HTR-8/SVneo (cell line): ENCODE data around the gene AARS1.
"Not testable (repeated sequence)": the region's sequence is repeated elsewhere in the genome, so short reads cannot be mapped to it uniquely, and the experiment has no call there.

Source experiments
- DNase-seq: peaks from one replicate; pipeline ENCODE4 v3.0.0; 2011; ENCODE audit warnings: low spot score, mixed read lengths; ENCODE audit not compliant: insufficient read length
- FAIRE-seq: peaks from 2 replicates; lab custom pipeline; 2011; peaks lifted over from hg19 to GRCh38; lab: Jason Lieb, UNC

AARS1 gene

DNA sequence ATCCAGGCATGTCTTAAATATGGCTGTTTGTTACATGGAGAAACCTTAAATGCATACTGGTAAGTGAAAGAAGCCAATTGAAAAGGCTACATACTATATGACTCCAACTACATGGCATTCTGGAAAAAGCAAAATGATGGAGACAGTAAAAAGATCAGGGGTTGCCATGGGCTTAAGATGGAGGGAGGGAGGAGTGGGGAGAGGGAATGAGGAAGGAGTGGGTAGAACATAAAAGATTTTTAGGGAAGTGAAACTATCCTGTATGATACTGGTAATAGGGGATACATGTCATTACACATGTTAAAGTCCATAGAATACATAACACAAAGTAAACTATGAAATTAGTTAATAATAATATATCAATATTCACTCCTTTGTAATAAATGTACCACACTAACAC is 50.5 kb downstream of the AARS1 start:
- not testable (repeated sequence) for DNase-seq, FAIRE-seq

DNA sequence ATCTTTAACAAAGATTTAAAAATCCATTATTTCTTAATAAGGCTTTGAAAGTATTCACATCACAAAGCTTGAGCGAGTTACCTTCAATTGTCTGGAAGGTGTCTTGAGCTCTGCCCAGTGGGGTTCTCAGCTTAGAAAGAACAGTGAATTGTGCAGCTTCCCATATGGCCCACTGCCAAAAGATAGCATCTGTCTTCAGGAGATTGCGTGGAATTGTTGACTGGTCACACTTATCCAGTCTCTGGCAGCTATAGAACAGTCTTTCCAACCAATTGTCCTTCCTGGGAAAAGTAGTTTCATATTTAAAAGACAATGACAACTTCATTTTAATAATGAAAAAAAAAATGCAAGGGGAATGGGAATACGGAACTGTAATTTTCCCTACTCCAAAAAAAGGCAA is 57.5 kb downstream of the AARS1 start:
- not testable (repeated sequence) for FAIRE-seq, DNase-seq

DNA sequence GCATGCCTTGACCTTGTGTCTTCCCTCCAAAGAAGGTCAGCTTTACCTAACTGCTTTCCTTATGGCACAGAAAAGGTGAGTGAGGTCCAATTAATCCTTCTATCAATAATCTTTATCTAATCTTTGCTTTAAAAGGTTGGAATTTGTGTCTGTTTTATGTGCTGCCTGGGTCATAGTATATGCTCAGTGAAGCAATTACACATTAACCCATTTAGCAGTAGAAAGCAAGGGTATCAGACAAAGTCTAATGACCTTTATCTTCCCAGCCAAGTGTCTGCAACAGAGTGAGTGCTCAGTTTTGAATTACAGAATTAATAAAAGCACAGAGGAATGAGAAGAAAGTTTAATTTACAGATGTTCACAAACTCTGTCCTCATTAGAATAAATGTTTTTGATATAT is 63.3 kb downstream of the AARS1 start:
- FAIRE-seq, DNase-seq: not testable (repeated sequence)

DNA sequence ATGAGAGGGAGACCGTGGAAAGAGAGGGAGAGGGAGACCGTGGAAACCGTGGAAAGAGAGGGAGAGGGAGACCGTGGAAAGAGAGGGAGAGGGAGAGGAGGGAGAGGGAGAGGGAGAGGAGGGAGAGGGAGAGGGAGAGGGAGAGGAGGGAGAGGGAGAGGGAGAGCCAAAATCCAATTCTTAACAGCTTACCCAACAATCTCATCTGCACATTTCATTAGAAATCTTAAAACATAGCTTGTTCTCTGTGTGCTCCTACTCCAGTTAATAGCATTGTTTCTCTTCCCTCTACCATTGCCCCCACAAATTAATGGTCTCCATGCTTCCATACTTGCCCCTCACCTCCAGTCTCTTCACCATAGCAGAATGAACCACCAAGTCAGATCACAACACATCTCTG is 63.9 kb downstream of the AARS1 start:
- not testable (repeated sequence) for FAIRE-seq, DNase-seq

DNA sequence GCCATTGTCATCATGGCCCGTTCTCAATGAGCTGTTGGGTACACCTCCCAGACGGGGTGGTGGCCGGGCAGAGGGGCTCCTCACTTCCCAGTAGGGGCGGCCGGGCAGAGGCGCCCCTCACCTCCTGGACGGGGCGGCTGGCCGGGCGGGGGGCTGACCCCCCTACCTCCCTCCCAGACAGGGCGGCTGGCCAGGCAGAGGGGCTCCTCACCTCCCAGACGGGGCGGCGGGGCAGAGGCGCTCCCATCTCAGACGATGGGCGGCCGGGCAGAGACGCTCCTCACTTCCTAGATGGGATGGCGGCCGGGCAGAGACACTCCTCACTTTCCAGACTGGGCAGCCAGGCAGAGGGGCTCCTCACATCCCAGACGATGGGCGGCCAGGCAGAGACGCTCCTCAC is 64.7 kb downstream of the AARS1 start:
- not testable (repeated sequence) for FAIRE-seq, DNase-seq

DNA sequence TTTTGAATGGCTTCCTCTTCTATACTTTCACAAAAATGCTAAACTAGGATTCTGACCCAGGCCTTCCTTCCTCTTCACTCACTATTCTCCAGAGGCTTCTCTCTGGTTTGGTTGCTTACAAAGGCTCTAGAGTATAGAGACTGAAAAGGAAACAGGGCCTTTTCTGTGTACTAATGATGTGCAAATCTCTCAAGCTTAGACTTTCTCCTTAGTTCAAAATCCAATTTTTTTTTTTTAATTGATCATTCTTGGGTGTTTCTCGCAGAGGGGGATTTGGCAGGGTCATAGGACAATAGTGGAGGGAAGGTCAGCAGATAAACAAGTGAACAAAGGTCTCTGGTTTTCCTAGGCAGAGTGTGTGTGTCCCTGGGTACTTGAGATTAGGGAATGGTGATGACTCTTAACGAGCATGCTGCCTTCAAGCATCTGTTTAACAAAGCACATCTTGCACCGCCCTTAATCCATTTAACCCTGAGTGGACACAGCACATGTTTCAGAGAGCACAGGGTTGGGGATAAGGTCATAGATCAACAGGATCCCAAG is 65.3 kb downstream of the AARS1 start:
- not testable (repeated sequence) for FAIRE-seq, DNase-seq

DNA sequence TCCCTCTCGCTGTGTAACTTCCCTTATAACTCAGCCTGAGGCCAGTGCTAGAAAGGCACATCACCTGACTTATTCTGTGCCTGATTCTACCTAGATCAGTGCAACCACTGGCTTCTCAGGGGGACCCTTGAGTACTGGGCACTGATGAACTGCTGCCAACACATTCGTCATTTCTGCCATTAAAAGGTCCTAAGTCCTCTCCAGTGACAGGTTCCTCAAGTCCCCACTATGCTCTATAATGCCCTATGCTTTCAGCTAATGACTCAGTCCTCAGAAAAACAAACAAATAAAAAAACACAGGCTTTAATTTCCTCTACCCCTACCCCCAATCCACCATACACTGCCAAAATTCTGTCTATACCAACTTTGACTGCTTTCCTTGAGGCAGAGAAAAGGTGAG is 66.1 kb downstream of the AARS1 start:
- FAIRE-seq, DNase-seq: not testable (repeated sequence)

DNA sequence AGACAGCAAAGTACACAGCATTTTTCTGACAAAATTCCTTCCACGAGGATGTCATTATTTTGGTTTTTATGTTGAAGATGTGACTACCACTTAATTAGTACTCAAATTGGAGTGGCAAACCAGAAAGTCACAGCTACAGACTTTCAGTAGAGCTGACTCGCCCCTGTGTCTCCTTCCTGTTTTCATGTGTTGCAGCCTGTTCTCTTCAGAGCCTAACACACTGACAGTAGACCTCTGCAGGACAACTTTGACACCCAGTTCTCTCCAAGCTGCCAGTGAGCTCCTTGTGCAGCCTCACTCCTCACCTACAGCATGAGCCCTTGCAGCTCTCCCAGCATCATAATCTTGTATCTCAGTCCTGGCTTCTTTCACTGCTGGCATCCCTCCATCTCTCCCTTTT is 66.7 kb downstream of the AARS1 start:
- FAIRE-seq, DNase-seq: not testable (repeated sequence)

DNA sequence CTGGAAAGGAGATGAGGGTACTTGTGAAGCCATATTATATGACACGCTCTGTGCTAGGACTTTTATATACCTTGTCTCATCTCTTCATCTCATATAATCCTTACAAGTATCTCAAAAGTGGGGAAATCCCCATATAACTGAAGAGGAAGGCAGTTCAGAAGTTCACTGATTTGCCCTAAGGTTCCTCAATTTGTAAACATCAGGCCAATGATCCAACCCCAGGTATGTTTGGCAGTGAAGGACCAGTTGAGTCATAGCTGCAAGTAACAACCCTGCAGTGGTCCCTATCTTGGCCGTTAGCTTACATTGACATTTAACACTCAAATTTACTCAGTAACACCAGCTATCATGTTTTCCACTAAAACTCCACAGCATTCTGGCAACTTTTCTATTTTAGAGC is 70.7 kb downstream of the AARS1 start:
- not testable (repeated sequence) for FAIRE-seq, DNase-seq

DNA sequence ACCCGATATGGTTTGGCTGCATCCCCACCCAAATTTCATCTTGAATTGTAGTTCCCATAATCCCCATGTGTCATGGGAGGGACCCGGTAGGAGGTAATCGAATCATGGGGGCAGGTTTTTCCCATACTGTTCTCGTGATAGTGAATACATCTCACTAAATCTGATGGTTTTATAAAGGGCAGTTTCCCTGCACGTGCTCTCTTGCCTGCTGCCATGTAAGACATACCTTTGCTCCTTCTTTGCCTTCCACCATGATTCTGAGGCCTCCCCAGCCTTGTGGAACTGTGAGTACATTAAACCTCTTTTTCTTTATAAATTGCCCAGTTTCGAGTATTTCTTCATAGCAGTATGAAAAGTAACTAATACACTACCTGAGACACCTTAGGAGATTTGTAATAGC is 82.9 kb downstream of the AARS1 start:
- not testable (repeated sequence) for FAIRE-seq, DNase-seq

DNA sequence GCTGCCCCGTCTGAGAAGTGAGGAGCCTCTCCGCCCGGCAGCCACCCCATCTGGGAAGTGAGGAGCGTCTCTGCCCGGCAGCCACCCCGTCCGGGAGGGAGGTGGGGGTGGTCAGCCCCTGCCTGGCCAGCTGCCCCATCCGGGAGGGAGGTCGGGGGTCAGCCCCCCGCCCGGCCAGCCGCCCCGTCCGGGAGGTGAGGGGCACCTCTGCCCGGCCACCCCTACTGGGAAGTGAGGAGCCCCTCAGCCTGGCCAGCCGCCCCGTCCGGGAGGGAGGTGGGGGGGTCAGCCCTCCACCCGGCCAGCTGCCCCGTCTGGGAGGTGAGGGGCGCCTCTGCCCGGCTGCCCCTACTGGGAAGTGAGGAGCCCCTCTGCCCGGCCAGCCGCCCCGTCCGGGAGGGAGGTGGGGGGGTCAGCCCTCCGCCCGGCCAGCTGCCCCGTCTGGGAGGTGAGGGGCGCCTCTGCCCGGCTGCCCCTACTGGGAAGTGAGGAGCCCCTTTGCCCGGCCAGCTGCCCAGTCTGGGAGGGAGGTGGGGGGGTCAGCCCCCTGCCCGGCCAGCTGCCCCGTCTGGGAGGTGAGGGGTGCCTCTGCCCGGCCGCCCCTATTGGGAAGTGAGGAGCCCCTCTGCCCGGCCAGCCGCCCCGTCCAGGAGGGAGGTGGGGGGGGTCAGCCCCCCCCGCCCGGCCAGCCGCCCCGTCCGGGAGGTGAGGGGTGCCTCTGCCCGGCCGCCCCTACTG is 84.5 kb downstream of the AARS1 start:
- not testable (repeated sequence) for FAIRE-seq, DNase-seq

DNA sequence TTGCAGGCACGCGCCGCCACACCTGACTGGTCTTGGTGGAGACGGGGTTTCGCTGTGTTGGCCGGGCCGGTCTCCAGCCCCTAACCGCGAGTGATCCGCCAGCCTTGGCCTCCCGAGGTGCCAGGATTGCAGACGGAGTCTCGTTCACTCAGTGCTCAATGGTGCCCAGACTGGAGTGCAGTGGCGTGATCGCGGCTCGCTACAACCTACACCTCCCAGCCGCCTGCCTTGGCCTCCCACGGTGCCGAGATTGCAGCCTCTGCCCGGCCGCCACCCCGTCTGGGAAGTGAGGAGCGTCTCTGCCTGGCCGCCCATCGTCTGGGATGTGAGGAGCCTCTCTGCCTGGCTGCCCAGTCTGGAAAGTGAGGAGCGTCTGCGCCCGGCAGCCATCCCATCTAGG is 85.3 kb downstream of the AARS1 start:
- not testable (repeated sequence) for FAIRE-seq, DNase-seq

DNA sequence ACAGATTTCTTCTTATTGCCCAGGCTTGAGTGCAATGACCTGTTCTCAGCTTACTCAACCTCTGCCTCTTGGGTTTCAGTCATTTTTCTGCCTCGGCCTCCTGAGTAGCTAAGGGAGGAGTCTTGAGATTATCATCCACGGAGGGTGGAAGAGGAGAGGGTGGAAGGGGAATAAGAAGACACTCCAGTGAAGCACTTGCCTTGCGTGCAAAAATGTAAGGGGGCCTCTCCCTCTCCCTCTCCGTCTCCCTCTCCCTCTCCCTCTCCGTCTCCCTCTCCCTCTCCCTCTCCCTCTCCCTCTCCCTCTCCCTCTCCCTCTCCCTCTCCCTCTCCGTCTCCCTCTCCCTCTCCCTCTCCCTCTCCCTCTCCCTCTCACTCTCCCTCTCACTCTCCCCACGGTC is 85.8 kb downstream of the AARS1 start:
- not testable (repeated sequence) for FAIRE-seq

More for the DNA sequence above, 85.8 kb downstream of the AARS1 start:
- DNase-seq: not testable (repeated sequence)
